ENCODE data around the gene SNAPC2.
"Not testable (repeated sequence)": the region's sequence is repeated elsewhere in the genome, so short reads cannot be mapped to it uniquely, and the experiment has no call there.

Gene SNAPC2

GRCh38 chr19:7924651-7925170 lies 4.6 kb downstream of the SNAPC2 start:
- Histone ChIP-seq H3K27me3 (ENCODE audit: insufficient read depth, low read length) (no peaks in the 10 kb centered on the region), H3K4me1 (ENCODE audit: control insufficient read depth, insufficient read depth, low read length, unreplicated experiment) (peaks cover 31% of the 10 kb centered on the region), H3K36me3 (ENCODE audit: insufficient read depth, low read length) (no peaks in the 10 kb centered on the region), H2AFZ (ENCODE audit: low read length, unreplicated experiment) (no peak overlapping the region), H3K4me3 (ENCODE audit: low read depth, low read length) (peak overlapping the region; percentile 74), H3K27ac (ENCODE audit: low read depth, low read length) (no peak overlapping the region), H3K79me2 (ENCODE audit: control insufficient read depth, insufficient read depth, low read length, unreplicated experiment) (peaks cover 9% of the 10 kb centered on the region)

- Histone ChIP-seq H2AFZ (ENCODE audit: low read length, unreplicated experiment) (no peak overlapping the region), H3K4me1 (ENCODE audit: control insufficient read depth, insufficient read depth, low read length, unreplicated experiment) (peaks cover 28% of the 10 kb centered on the region), H3K27ac (ENCODE audit: low read depth, low read length) (no peak overlapping the region), H3K4me3 (ENCODE audit: low read depth, low read length) (peak overlapping the region; percentile 74), H3K36me3 (ENCODE audit: insufficient read depth, low read length) (no peaks in the 10 kb centered on the region), H3K27me3 (ENCODE audit: insufficient read depth, low read length) (no peaks in the 10 kb centered on the region), H3K79me2 (ENCODE audit: control insufficient read depth, insufficient read depth, low read length, unreplicated experiment) (peaks cover 9% of the 10 kb centered on the region)
Measured at GRCh38 chr19:7925171-7925851, 5.2 kb downstream of the SNAPC2 start.

GRCh38 chr19:7926021-7926726 lies 6.0 kb downstream of the SNAPC2 start, which contains the start of gene CTXN1:
CTXN1 (minus strand) TSS chr19:7926135; CDS start chr19:7925538, 597 bp downstream.
- Histone ChIP-seq H3K79me2 (ENCODE audit: control insufficient read depth, insufficient read depth, low read length, unreplicated experiment) (peaks cover 9% of the 10 kb centered on the region), H2AFZ (ENCODE audit: low read length, unreplicated experiment) (no peak within 1 kb of the TSS), H3K27ac (ENCODE audit: low read depth, low read length) (no peak within 1 kb of the TSS), H3K4me3 (ENCODE audit: low read depth, low read length) (peak within 1 kb of the TSS; percentile 74), H3K4me1 (ENCODE audit: control insufficient read depth, insufficient read depth, low read length, unreplicated experiment) (peaks cover 28% of the 10 kb centered on the region), H3K36me3 (ENCODE audit: insufficient read depth, low read length) (no peaks in the 10 kb centered on the region), H3K27me3 (ENCODE audit: insufficient read depth, low read length) (no peaks in the 10 kb centered on the region)

- Histone ChIP-seq H2AFZ (ENCODE audit: low read length, unreplicated experiment) (no peak overlapping the region), H3K27me3 (ENCODE audit: insufficient read depth, low read length) (no peaks in the 10 kb centered on the region), H3K79me2 (ENCODE audit: control insufficient read depth, insufficient read depth, low read length, unreplicated experiment) (peaks cover 4% of the 10 kb centered on the region), H3K4me1 (ENCODE audit: control insufficient read depth, insufficient read depth, low read length, unreplicated experiment) (peaks cover 22% of the 10 kb centered on the region), H3K4me3 (ENCODE audit: low read depth, low read length) (no peak overlapping the region), H3K27ac (ENCODE audit: low read depth, low read length) (no peak overlapping the region), H3K36me3 (ENCODE audit: insufficient read depth, low read length) (no peaks in the 10 kb centered on the region)
Measured at GRCh38 chr19:7926727-7927604, 6.8 kb downstream of the SNAPC2 start.

GRCh38 chr19:7927605-7928333 lies 7.6 kb downstream of the SNAPC2 start:
- H3K4me1 ChIP-seq (ENCODE audit: control insufficient read depth, insufficient read depth, low read length, unreplicated experiment), result peaks cover 18% of the 10 kb centered on the region
- H3K36me3 ChIP-seq (ENCODE audit: insufficient read depth, low read length), result no peaks in the 10 kb centered on the region
- no peak overlapping the region for H3K4me3 ChIP-seq (ENCODE audit: low read depth, low read length)
- H3K27ac ChIP-seq (ENCODE audit: low read depth, low read length), result peak overlapping the region; percentile 91
- no peaks in the 10 kb centered on the region for H3K27me3 ChIP-seq (ENCODE audit: insufficient read depth, low read length)
- H2AFZ ChIP-seq (ENCODE audit: low read length, unreplicated experiment), result no peak overlapping the region
- peaks cover 4% of the 10 kb centered on the region for H3K79me2 ChIP-seq (ENCODE audit: control insufficient read depth, insufficient read depth, low read length, unreplicated experiment)

GRCh38 chr19:7928334-7928706 lies 8.2 kb downstream of the SNAPC2 start:
- Histone ChIP-seq H3K27me3 (ENCODE audit: insufficient read depth, low read length) (no peaks in the 10 kb centered on the region), H3K27ac (ENCODE audit: low read depth, low read length) (peak overlapping the region; percentile 91), H3K36me3 (ENCODE audit: insufficient read depth, low read length) (no peaks in the 10 kb centered on the region), H3K4me1 (ENCODE audit: control insufficient read depth, insufficient read depth, low read length, unreplicated experiment) (peaks cover 18% of the 10 kb centered on the region), H3K4me3 (ENCODE audit: low read depth, low read length) (no peak overlapping the region), H3K79me2 (ENCODE audit: control insufficient read depth, insufficient read depth, low read length, unreplicated experiment) (no peaks in the 10 kb centered on the region), H2AFZ (ENCODE audit: low read length, unreplicated experiment) (no peak overlapping the region)

- peaks cover 18% of the 10 kb centered on the region for H3K4me1 ChIP-seq (ENCODE audit: control insufficient read depth, insufficient read depth, low read length, unreplicated experiment)
- H2AFZ ChIP-seq (ENCODE audit: low read length, unreplicated experiment), result no peak overlapping the region
- peak overlapping the region; percentile 91 for H3K27ac ChIP-seq (ENCODE audit: low read depth, low read length)
- H3K4me3 ChIP-seq (ENCODE audit: low read depth, low read length), result peak overlapping the region; percentile 3; the same call in 1 of the 2 replicates
- H3K79me2 ChIP-seq (ENCODE audit: control insufficient read depth, insufficient read depth, low read length, unreplicated experiment), result no peaks in the 10 kb centered on the region
- no peaks in the 10 kb centered on the region for H3K27me3 ChIP-seq (ENCODE audit: insufficient read depth, low read length)
- H3K36me3 ChIP-seq (ENCODE audit: insufficient read depth, low read length), result no peaks in the 10 kb centered on the region
Measured at GRCh38 chr19:7928741-7929701, 8.9 kb downstream of the SNAPC2 start.

- H3K27ac ChIP-seq (ENCODE audit: low read depth, low read length), result peak overlapping the region; percentile 91; the same call in 1 of the 2 replicates
- not testable (repeated sequence) for H3K36me3 ChIP-seq (ENCODE audit: insufficient read depth, low read length); H3K27me3 ChIP-seq (ENCODE audit: insufficient read depth, low read length); H3K79me2 ChIP-seq (ENCODE audit: control insufficient read depth, insufficient read depth, low read length, unreplicated experiment); H3K4me3 ChIP-seq (ENCODE audit: low read depth, low read length); H2AFZ ChIP-seq (ENCODE audit: low read length, unreplicated experiment)
- peaks cover 18% of the 10 kb centered on the region for H3K4me1 ChIP-seq (ENCODE audit: control insufficient read depth, insufficient read depth, low read length, unreplicated experiment)
Measured at GRCh38 chr19:7930030-7930429, 9.9 kb downstream of the SNAPC2 start.

- Histone ChIP-seq H3K36me3 (ENCODE audit: insufficient read depth, low read length) (no peaks in the 10 kb centered on the region), H3K4me1 (ENCODE audit: control insufficient read depth, insufficient read depth, low read length, unreplicated experiment) (peaks cover 18% of the 10 kb centered on the region)
Measured at GRCh38 chr19:7930765-7931164, 10.6 kb downstream of the SNAPC2 start.

More at GRCh38 chr19:7930765-7931164, 10.6 kb downstream of the SNAPC2 start:
- no peak overlapping the region for H3K4me3 ChIP-seq (ENCODE audit: low read depth, low read length)
- H2AFZ ChIP-seq (ENCODE audit: low read length, unreplicated experiment), result no peak overlapping the region
- no peaks in the 10 kb centered on the region for H3K79me2 ChIP-seq (ENCODE audit: control insufficient read depth, insufficient read depth, low read length, unreplicated experiment)
- no peaks in the 10 kb centered on the region for H3K27me3 ChIP-seq (ENCODE audit: insufficient read depth, low read length)
- peak overlapping the region; percentile 91; the same call in 1 of the 2 replicates for H3K27ac ChIP-seq (ENCODE audit: low read depth, low read length)

Measured in ACC112 (cell line).